ENCODE results near the gene CRTC2. TPM values are rescaled to one million over a fixed set of nuclear protein-coding genes. Genes with fewer than 3 reads are reported as not detected.

Gene CRTC2
- total and polyA plus RNA-seq, 9 of the 15 experiments (the other 6 are each of a cell fraction or from before 2014, with no cell fraction given), result 2.7 to 26.4 (median 10.2) TPM

DNA sequence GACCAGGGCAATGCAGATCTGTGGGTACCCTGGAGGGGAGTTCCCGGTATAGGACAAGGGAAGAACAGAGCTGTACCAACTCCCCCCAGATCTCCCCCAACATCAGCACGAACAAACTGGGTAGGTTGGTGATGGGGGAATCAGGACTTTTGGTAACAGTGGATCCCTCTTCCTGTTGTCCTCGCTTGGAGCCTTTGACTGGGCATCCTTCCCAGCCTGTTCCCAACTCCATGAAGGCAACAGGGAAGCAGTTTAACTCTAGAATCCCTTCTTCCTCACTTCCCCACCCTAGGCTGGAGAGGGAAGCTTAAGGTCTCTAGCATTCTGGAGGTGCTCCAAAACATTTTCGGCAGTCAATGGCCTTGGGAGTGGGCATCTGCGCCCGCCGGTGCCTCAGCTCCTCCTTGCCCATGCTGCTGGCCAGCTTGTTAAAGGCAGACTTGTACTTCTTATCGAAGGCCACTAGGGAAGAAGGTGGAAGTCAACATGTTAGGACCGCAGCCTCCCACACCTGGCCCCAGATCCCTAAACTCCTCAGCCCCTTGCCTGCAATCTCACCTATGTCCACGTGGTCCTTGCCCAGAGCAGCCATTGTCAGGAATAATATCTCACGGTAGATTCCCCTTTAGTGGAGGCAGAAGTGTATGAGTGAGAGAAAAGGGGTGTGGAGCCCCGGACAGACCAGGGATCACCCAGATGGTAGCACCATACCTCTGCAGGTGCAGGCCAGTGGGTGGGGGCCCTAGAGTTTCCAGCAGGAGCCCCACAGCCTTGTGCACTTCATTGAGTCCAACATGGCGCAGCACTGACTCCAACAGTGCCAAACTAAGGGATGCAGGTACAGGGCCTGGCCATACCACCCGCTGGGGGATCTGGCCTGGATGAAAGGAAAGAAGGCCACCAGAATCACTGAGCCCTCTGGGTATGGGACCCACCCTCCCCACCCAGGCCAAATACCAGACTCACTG is 28.1 kb downstream of the CRTC2 start:
- in situ Hi-C loops (cut with MboI), result no loop called here
- no TSS peak for BruUV-seq (replicated peaks)
- H4K20me1 ChIP-seq (replicated peaks; ENCODE audit: control insufficient read depth, insufficient read depth, low read length), result no peaks in the 10 kb centered on the region
- H3K9me1 ChIP-seq (ENCODE audit: control insufficient read depth, insufficient read depth, low read length), result no peaks in the 10 kb centered on the region
- DNase-seq (ENCODE audit: extremely low read depth in 1 of 4, low spot score in 3 of 4) (peak in 1 of 4 experiments; percentile 23), FAIRE-seq (no peak), ATAC-seq (no peak)
- no peak overlapping the region for H3K4me2 ChIP-seq (ENCODE audit: insufficient read depth, low read length)
- H3K4me3 ChIP-seq, result no peak overlapping the region
- TF ChIP-seq, protein P1, sequence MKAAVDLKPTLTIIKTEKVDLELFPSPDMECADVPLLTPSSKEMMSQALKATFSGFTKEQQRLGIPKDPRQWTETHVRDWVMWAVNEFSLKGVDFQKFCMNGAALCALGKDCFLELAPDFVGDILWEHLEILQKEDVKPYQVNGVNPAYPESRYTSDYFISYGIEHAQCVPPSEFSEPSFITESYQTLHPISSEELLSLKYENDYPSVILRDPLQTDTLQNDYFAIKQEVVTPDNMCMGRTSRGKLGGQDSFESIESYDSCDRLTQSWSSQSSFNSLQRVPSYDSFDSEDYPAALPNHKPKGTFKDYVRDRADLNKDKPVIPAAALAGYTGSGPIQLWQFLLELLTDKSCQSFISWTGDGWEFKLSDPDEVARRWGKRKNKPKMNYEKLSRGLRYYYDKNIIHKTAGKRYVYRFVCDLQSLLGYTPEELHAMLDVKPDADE (conservative IDR thresholded peaks at IDR 0.05; ENCODE audit: control insufficient read depth, low read depth, low read length), result no peak
- no peak overlapping the region for H3K9ac ChIP-seq (ENCODE audit: insufficient read depth in 1 of 2, low read depth in 2 of 2, low read length in 2 of 2)
- intact Hi-C loops (cut with micrococcal nuclease), result no loop called here
- H2AFZ ChIP-seq (ENCODE audit: low read depth, low read length), result no peak overlapping the region
- peaks cover 49% of the 10 kb centered on the region; the same call in 2 of the 3 replicates for H3K36me3 ChIP-seq (ENCODE audit: control insufficient read depth, insufficient read depth, low read length)
- H3K79me2 ChIP-seq (ENCODE audit: control insufficient read depth, insufficient read depth, low read length), result no peaks in the 10 kb centered on the region
- no peaks in the 10 kb centered on the region for H3K27me3 ChIP-seq (ENCODE audit: control insufficient read depth in 2 of 2, insufficient read depth in 2 of 2, low read length in 2 of 2)
- POLR2A ChIA-PET, result interaction anchor here (1.0 to 1.6 kb wide), 3 partner anchors 9 to 16 kb away, joined by 3 to 8 read pairs (median 4); no protein-coding TSS in a partner anchor
- no peaks in the 10 kb centered on the region for H3K4me1 ChIP-seq (replicated peaks in 1 of 2; ENCODE audit: control insufficient read depth in 2 of 2, insufficient read depth in 2 of 2, low read length in 2 of 2)
- WGBS (ENCODE audit: insufficient coverage, low coverage, missing lambda C conversion rate), result 86% methylated on average over 13 of the region's 14 CpGs
- H3K9me3 ChIP-seq (replicated peaks; ENCODE audit: control insufficient read depth, insufficient read depth, low read depth, low read length), result no peaks in the 10 kb centered on the region
- no peak overlapping the region for H3K27ac ChIP-seq (ENCODE audit: extremely low read depth, low read depth, low read length)
- CTCF ChIA-PET (ENCODE audit: low intra/inter-chr PET ratio), result no interaction called here

DNA sequence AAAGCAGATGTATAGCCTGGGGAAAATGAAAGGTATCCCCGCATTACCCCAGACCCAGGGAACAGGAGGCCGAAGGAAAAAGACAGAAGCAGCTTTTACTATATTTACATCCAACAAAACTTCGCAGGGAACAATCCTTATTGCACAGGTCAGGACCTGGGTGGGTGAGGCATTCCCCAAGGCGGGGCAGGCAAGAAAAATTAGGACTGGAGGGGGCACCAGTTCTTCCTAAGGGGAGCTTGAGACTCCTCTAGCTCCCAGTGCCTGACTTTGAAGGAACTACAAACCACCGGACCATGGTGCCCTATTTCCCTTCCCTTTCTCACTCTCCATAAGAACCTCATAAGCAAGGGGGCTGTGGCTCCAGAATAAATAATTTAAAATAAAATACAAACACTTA is 29.0 kb downstream of the CRTC2 start:
- FAIRE-seq (no peak), DNase-seq (ENCODE audit: extremely low read depth in 1 of 4, low spot score in 3 of 4) (no peak), ATAC-seq (no peak)
- Histone ChIP-seq H3K4me1 (replicated peaks in 1 of 2; ENCODE audit: control insufficient read depth in 2 of 2, insufficient read depth in 2 of 2, low read length in 2 of 2) (no peaks in the 10 kb centered on the region; a peak in 3 of 5 replicates), H3K4me2 (ENCODE audit: insufficient read depth, low read length) (no peak overlapping the region), H3K9me3 (replicated peaks; ENCODE audit: control insufficient read depth, insufficient read depth, low read depth, low read length) (no peaks in the 10 kb centered on the region), H4K20me1 (replicated peaks; ENCODE audit: control insufficient read depth, insufficient read depth, low read length) (no peaks in the 10 kb centered on the region), H3K27me3 (ENCODE audit: control insufficient read depth in 2 of 2, insufficient read depth in 2 of 2, low read length in 2 of 2) (no peaks in the 10 kb centered on the region), H3K36me3 (ENCODE audit: control insufficient read depth, insufficient read depth, low read length) (peaks cover 42% of the 10 kb centered on the region; the same call in 2 of the 3 replicates), H3K27ac (ENCODE audit: extremely low read depth, low read depth, low read length) (no peak overlapping the region), H3K4me3 (no peak overlapping the region), H3K9me1 (ENCODE audit: control insufficient read depth, insufficient read depth, low read length) (no peaks in the 10 kb centered on the region), H2AFZ (ENCODE audit: low read depth, low read length) (no peak overlapping the region), H3K9ac (ENCODE audit: insufficient read depth in 1 of 2, low read depth in 2 of 2, low read length in 2 of 2) (no peak overlapping the region), H3K79me2 (ENCODE audit: control insufficient read depth, insufficient read depth, low read length) (no peaks in the 10 kb centered on the region)
- BruUV-seq (replicated peaks), result no TSS peak
- intact Hi-C loops (cut with micrococcal nuclease), result no loop called here
- 78% methylated on average over 5 of the region's 5 CpGs for WGBS (ENCODE audit: insufficient coverage, low coverage, missing lambda C conversion rate)
- POLR2A ChIA-PET, result interaction anchor here (1.0 to 1.6 kb wide), 3 partner anchors 10 to 48 kb away, joined by 3 to 8 read pairs (median 5); partner anchors contain the start of gene JTB
- CTCF ChIA-PET (ENCODE audit: low intra/inter-chr PET ratio), result no interaction called here
- in situ Hi-C loops (cut with MboI), result no loop called here
- no peak for TF ChIP-seq ELF4 (CRISPR knock-in tag; IDR thresholded peaks at IDR 0.05)
- no peak for TF ChIP-seq PPARD (CRISPR knock-in tag; IDR thresholded peaks at IDR 0.05)
- no peak for TF ChIP-seq GATAD2B (IDR thresholded peaks at IDR 0.05; ENCODE audit: borderline replicate concordance)
- no peak for TF ChIP-seq LARP7 (IDR thresholded peaks at IDR 0.05)
- TF ChIP-seq, protein P2, sequence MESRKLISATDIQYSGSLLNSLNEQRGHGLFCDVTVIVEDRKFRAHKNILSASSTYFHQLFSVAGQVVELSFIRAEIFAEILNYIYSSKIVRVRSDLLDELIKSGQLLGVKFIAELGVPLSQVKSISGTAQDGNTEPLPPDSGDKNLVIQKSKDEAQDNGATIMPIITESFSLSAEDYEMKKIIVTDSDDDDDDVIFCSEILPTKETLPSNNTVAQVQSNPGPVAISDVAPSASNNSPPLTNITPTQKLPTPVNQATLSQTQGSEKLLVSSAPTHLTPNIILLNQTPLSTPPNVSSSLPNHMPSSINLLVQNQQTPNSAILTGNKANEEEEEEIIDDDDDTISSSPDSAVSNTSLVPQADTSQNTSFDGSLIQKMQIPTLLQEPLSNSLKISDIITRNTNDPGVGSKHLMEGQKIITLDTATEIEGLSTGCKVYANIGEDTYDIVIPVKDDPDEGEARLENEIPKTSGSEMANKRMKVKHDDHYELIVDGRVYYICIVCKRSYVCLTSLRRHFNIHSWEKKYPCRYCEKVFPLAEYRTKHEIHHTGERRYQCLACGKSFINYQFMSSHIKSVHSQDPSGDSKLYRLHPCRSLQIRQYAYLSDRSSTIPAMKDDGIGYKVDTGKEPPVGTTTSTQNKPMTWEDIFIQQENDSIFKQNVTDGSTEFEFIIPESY (CRISPR knock-in tag; IDR thresholded peaks at IDR 0.05), result no peak
- TF ChIP-seq, protein P3, sequence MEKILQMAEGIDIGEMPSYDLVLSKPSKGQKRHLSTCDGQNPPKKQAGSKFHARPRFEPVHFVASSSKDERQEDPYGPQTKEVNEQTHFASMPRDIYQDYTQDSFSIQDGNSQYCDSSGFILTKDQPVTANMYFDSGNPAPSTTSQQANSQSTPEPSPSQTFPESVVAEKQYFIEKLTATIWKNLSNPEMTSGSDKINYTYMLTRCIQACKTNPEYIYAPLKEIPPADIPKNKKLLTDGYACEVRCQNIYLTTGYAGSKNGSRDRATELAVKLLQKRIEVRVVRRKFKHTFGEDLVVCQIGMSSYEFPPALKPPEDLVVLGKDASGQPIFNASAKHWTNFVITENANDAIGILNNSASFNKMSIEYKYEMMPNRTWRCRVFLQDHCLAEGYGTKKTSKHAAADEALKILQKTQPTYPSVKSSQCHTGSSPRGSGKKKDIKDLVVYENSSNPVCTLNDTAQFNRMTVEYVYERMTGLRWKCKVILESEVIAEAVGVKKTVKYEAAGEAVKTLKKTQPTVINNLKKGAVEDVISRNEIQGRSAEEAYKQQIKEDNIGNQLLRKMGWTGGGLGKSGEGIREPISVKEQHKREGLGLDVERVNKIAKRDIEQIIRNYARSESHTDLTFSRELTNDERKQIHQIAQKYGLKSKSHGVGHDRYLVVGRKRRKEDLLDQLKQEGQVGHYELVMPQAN (IDR thresholded peaks at IDR 0.05; ENCODE audit: borderline replicate concordance), result no peak
- TF ChIP-seq ZNF3 (CRISPR knock-in tag; IDR thresholded peaks at IDR 0.05), result no peak
- no peak for TF ChIP-seq FOXK1 (CRISPR knock-in tag; IDR thresholded peaks at IDR 0.05; ENCODE audit: borderline replicate concordance)

Measured in K562 (cell line).